ENCODE measurements around the gene GBGT1.

The GBGT1 gene

GRCh38 chr9:133112663-133113026 lies 51.1 kb downstream of the GBGT1 start:
- DNase-seq, result no peak

- no peak for DNase-seq
These were observed 51.7 kb downstream of the GBGT1 start for GRCh38 chr9:133111808-133112662.

DNA sequence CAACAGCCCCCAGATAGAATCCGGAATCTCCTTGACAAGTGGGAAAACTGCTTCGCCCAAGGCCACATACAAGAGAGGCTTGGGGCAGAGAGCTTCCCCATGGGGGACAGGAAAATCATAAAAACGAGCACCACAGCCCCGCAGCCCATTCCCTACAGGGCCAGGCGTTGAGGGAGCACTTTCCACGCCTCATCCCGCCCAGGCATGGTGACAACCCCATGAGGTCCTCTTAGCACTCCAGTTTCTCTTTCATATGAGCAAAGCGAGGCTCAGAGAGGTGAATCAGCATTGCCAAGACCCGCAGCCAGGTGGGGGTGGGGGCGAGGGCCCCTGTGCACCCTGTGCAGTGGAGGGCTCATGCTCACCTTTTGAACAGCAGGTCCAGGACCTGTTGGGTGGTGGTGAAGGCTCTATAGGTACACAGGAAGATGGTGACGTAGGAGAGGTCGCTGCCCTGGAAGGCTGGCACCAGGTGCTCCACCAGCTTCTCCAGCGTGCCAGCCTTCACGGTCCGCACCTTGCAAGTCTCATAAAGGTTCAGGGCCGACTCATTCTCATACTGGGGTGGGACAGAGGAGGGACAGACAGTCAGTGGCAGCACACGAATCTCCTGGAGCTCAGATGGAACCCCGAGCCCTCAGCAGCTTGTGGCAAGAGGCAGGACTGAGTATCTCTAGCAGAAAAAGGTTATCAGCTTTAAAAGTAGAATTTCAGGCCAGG lies 53.6 kb downstream of the GBGT1 start:
- DNase-seq, result no peak

DNA sequence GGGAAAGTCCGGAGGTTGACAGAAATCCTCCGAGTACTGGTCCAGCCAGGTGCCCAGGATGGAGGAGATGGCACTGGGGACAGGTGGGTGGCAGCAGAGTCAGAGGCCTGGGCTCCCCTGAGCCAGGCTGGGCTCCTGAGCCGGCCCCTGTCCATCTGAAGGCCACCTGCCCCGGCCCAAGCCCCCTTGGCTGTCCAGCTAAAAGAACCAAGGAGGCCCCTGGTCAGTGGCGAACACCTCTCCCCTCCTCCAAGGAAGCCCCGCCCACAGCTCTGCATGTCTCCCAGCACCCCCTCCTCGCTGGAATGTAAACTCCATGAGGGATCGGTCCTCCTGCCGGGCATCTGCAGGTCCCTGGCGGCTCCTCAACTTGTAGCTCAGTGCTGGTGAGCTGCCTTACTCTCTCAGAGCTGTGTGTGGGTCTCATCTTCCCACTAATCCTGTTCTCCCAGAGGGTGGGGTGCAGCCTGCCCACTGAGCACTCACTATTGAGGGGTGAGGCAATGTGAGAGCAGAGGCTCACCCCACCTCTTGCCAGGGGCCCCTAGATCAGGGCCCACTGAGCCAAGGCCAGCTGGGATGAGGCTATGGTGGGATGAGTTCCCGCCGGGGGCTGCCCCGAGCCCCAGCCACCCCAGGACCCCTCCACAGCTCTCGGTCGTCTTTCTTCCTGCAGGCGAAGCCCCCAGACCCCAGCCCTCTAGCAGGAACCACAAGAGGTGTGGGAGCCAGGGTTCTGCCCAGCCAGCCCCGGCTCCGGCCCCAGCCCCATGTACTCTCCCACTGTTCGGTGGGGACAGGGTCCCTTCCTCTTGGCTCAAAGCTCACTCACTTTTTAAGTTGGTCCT lies 54.7 kb downstream of the GBGT1 start:
- no peak for DNase-seq

GRCh38 chr9:133107961-133108793 lies 55.5 kb downstream of the GBGT1 start:
- DNase-seq, result no peak

GRCh38 chr9:133107245-133107722 lies 56.4 kb downstream of the GBGT1 start:
- DNase-seq, result no peak

- no peak for DNase-seq
These were observed 57.0 kb downstream of the GBGT1 start for GRCh38 chr9:133106511-133107244.

- DNase-seq, result no peak
These were observed 58.3 kb downstream of the GBGT1 start for GRCh38 chr9:133105461-133105770.

GRCh38 chr9:133104718-133105460 lies 58.8 kb downstream of the GBGT1 start:
- no peak for DNase-seq

DNA sequence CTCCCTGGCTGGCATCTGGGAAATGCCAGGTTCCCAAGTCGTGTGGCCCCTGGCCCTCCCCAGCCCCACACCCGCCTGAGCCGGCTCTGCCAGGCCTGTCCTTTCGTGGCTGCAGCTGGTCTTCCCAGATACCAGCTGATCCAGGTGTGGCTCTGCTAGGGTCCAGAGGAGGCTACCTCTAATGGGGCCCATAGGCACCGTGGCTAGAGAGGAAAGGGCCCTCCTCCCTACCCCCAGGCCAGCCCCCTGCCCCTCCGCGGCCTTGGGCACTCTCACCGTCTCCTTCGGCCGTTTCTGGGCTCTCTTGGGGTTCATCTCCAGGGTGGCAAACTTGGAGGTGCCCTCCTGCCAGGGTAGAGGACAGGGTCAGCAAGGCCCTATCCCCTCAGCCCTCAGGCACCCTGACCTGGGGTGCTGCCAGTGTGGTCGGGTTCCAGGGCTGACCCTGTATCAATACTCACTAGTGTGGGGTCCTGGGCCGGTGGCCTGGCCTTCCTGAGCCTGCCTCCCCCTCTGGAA lies 59.7 kb downstream of the GBGT1 start:
- no peak for DNase-seq

GRCh38 chr9:133103183-133103986 lies 60.3 kb downstream of the GBGT1 start:
- no peak for DNase-seq

Measured in fibroblast of skin of right biceps (primary cell).